Natural killer cell (primary cell): Measurements from ENCODE around the gene CHPF. TPM values are rescaled to one million over a fixed set of nuclear protein-coding genes. Genes with fewer than 3 reads are reported as not detected.

Source experiments
- ATAC-seq, 3 donors: fragments of 150-1000 bp in 2 of 3; fragments of 200-7000 bp in 1 of 3; cut with Tn5 transposase; 1 replicate in 1 of 3; 2 replicates in 2 of 3; pipeline ENCODE4 v1.10.0; 2021; ENCODE audit warnings: mild to moderate bottlenecking in 2 of 3, moderate library complexity in 2 of 3
- DNase-seq, 2 donors: peaks; one replicate each; pipeline versions ENCODE4 v3.0.0 to v3.0.0-alpha.2; 2013 to 2021; ENCODE audit warnings: mixed read lengths in 1 of 2
- H3K27ac ChIP-seq: one replicate; pipeline ENCODE4 v1.5.1; 2013; ENCODE audit warnings: mild to moderate bottlenecking, low read length
- H3K27me3 ChIP-seq: one replicate; pipeline ENCODE4 v1.6.1; 2013; ENCODE audit warnings: low read length; ENCODE audit not compliant: control insufficient read depth, insufficient read depth
- H3K36me3 ChIP-seq: one replicate; pipeline ENCODE4 v1.6.1; 2013; ENCODE audit warnings: low read length; ENCODE audit not compliant: control insufficient read depth, insufficient read depth
- H3K4me1 ChIP-seq: one replicate; pipeline ENCODE4 v1.6.1; 2013; ENCODE audit warnings: low read length; ENCODE audit not compliant: control insufficient read depth, insufficient read depth
- H3K4me3 ChIP-seq: one replicate; pipeline ENCODE4 v1.5.1; 2013; ENCODE audit warnings: low read length
- H3K9me3 ChIP-seq: one replicate; pipeline ENCODE4 v1.6.1; 2013; ENCODE audit warnings: low read length; ENCODE audit not compliant: control insufficient read depth, insufficient read depth
- H3K27ac Mint-ChIP-seq, 2 donors: one replicate each; pipeline ENCODE4 v1.8.0; 2022; ENCODE audit warnings: mild to moderate bottlenecking in 2 of 2, mixed read lengths in 2 of 2, moderate library complexity in 1 of 2
- H3K27me3 Mint-ChIP-seq, 2 donors: one replicate each; pipeline ENCODE4 v1.8.0; 2022; ENCODE audit warnings: low read depth in 2 of 2, mixed read lengths in 2 of 2
- H3K36me3 Mint-ChIP-seq: one replicate; pipeline ENCODE4 v1.8.0; 2022; ENCODE audit warnings: mixed read lengths
- H3K4me1 Mint-ChIP-seq, 2 donors: one replicate each; pipeline ENCODE4 v1.8.0; 2022; ENCODE audit warnings: mixed read lengths in 2 of 2
- H3K4me3 Mint-ChIP-seq: one replicate; pipeline ENCODE4 v1.8.0; 2022; ENCODE audit warnings: mild to moderate bottlenecking, moderate library complexity, mixed read lengths
- H3K9me3 Mint-ChIP-seq, 2 donors: one replicate each; pipeline ENCODE4 v1.8.0; 2022; ENCODE audit warnings: mixed read lengths in 2 of 2
- CTCF ChIP-seq: fragments of 200-600 bp; IDR thresholded peaks from one replicate; pipeline ENCODE4 v1.8.0; 2022; ENCODE audit warnings: antibody characterized with exemption
- WGBS: methylation state at CpG from one replicate; pipeline ENCODE4 v1.1.7; 2013; ENCODE audit warnings: missing lambda C conversion rate; ENCODE audit not compliant: insufficient coverage; 5-methylcytosine and 5-hydroxymethylcytosine counted together
- intact Hi-C: fragments of 100-400 bp; cut with micrococcal nuclease; formaldehyde crosslinking; loops from one replicate; pipeline ENCODE4 v1.14.2; 2022
- total RNA-seq, 4 donors: library from RNA; stranded (reverse); fragments of 120-200 nt in 1 of 4; gene quantifications; one replicate each; pipeline versions ENCODE4 v1.2.3 to v1.2.4, GENCODE V29; 2013 to 2022

Gene CHPF
- total RNA-seq, 3 donors from 2014 or later (not counting 1 experiment from before 2014, with no cell fraction given): 9.6 to 19.2 (median 12.7) TPM

- H3K36me3 Mint-ChIP-seq: no peaks in the 10 kb centered on the region
- Histone ChIP-seq H3K27me3 (no peaks in the 10 kb centered on the region), H3K36me3 (no peaks in the 10 kb centered on the region), H3K27ac (no peak overlapping the region), H3K4me1 (peaks cover 11% of the 10 kb centered on the region), H3K4me3 (no peak overlapping the region), H3K9me3 (no peaks in the 10 kb centered on the region)
- peaks cover 9 to 13% of the 10 kb centered on the region in 2 donors for H3K4me1 Mint-ChIP-seq
- H3K27me3 Mint-ChIP-seq: peaks cover 0 to 10% of the 10 kb centered on the region in 2 donors
- intact Hi-C loops: no loop called here
- H3K9me3 Mint-ChIP-seq: no peaks in the 10 kb centered on the region
- no peak overlapping the region for H3K27ac Mint-ChIP-seq
- no peak for ATAC-seq
- no peak for TF ChIP-seq CTCF
- WGBS: 79% methylated on average over 9 of the region's 9 CpGs
- no peak for DNase-seq
- no peak overlapping the region for H3K4me3 Mint-ChIP-seq
Measured at GRCh38 chr2:219536967-219537366, 6.6 kb downstream of the CHPF start.

- peaks cover 0 to 10% of the 10 kb centered on the region in 2 donors for H3K27me3 Mint-ChIP-seq
- no peak for TF ChIP-seq CTCF
- no peaks in the 10 kb centered on the region for H3K36me3 ChIP-seq
- H3K9me3 Mint-ChIP-seq: no peaks in the 10 kb centered on the region
- no peaks in the 10 kb centered on the region for H3K9me3 ChIP-seq
- DNase-seq (no peak), ATAC-seq (no peak)
- H3K27ac ChIP-seq: no peak overlapping the region
- H3K4me3 Mint-ChIP-seq: no peak overlapping the region
- H3K36me3 Mint-ChIP-seq: no peaks in the 10 kb centered on the region
- H3K27me3 ChIP-seq: no peaks in the 10 kb centered on the region
- no peak overlapping the region for H3K4me3 ChIP-seq
- WGBS: 83% methylated on average over 16 of the region's 16 CpGs
- intact Hi-C loops: no loop called here
- H3K4me1 ChIP-seq: peaks cover 6% of the 10 kb centered on the region
- H3K27ac Mint-ChIP-seq: no peak overlapping the region
- peaks cover 4 to 8% of the 10 kb centered on the region in 2 donors for H3K4me1 Mint-ChIP-seq
Measured at GRCh38 chr2:219536425-219536824, 7.2 kb downstream of the CHPF start.

- no peak for TF ChIP-seq CTCF
- WGBS: 92% methylated on average over 5 of the region's 6 CpGs
- intact Hi-C loops: loop anchor here (5.0 kb wide), 2 partner anchors 37 to 57 kb away; partner anchors contain the start of gene GMPPA
- Histone ChIP-seq H3K9me3 (no peaks in the 10 kb centered on the region), H3K4me1 (no peaks in the 10 kb centered on the region), H3K4me3 (no peak overlapping the region), H3K36me3 (no peaks in the 10 kb centered on the region), H3K27me3 (peaks cover 10% of the 10 kb centered on the region), H3K27ac (no peak overlapping the region)
- no peak overlapping the region for H3K4me3 Mint-ChIP-seq
- DNase-seq (no peak), ATAC-seq (no peak)
- H3K9me3 Mint-ChIP-seq: no peaks in the 10 kb centered on the region
- no peaks in the 10 kb centered on the region for H3K36me3 Mint-ChIP-seq
- peaks cover 0 to 14% of the 10 kb centered on the region in 2 donors for H3K4me1 Mint-ChIP-seq
- peaks cover 15 to 30% of the 10 kb centered on the region in 2 donors for H3K27me3 Mint-ChIP-seq
- H3K27ac Mint-ChIP-seq: no peak overlapping the region
Measured at GRCh38 chr2:219533930-219534661, 9.5 kb downstream of the CHPF start.

GRCh38 chr2:219532378-219532649, 11.3 kb downstream of the CHPF start:
- no peaks in the 10 kb centered on the region for H3K9me3 Mint-ChIP-seq
- H3K4me3 Mint-ChIP-seq: no peak overlapping the region
- ATAC-seq (no peak), DNase-seq (no peak)
- Histone ChIP-seq H3K4me3 (no peak overlapping the region), H3K27ac (no peak overlapping the region), H3K4me1 (no peaks in the 10 kb centered on the region), H3K36me3 (no peaks in the 10 kb centered on the region), H3K27me3 (peaks cover 12% of the 10 kb centered on the region), H3K9me3 (no peaks in the 10 kb centered on the region)
- intact Hi-C loops: loop anchor here (5.0 kb wide), 2 partner anchors 35 to 55 kb away; partner anchors contain the start of gene GMPPA
- H3K4me1 Mint-ChIP-seq: peaks cover 0 to 12% of the 10 kb centered on the region in 2 donors
- no peaks in the 10 kb centered on the region for H3K36me3 Mint-ChIP-seq
- TF ChIP-seq CTCF: no peak
- 90% methylated on average over 8 of the region's 8 CpGs for WGBS
- H3K27ac Mint-ChIP-seq: no peak overlapping the region
- peaks cover 27 to 37% of the 10 kb centered on the region in 2 donors for H3K27me3 Mint-ChIP-seq
